ENCODE results near the gene PLAC8.

- no peak for TF ChIP-seq TAF1 (IDR thresholded peaks at IDR 0.05; ENCODE audit: borderline replicate concordance, insufficient read depth, low read length)
- no peak for TF ChIP-seq POLR2AphosphoS5 (IDR thresholded peaks at IDR 0.05; ENCODE audit: low read depth, low read length)
- no peak for TF ChIP-seq SIN3A (IDR thresholded peaks at IDR 0.05; ENCODE audit: borderline replicate concordance, insufficient read depth, low read length)
- TF ChIP-seq, protein P1, sequence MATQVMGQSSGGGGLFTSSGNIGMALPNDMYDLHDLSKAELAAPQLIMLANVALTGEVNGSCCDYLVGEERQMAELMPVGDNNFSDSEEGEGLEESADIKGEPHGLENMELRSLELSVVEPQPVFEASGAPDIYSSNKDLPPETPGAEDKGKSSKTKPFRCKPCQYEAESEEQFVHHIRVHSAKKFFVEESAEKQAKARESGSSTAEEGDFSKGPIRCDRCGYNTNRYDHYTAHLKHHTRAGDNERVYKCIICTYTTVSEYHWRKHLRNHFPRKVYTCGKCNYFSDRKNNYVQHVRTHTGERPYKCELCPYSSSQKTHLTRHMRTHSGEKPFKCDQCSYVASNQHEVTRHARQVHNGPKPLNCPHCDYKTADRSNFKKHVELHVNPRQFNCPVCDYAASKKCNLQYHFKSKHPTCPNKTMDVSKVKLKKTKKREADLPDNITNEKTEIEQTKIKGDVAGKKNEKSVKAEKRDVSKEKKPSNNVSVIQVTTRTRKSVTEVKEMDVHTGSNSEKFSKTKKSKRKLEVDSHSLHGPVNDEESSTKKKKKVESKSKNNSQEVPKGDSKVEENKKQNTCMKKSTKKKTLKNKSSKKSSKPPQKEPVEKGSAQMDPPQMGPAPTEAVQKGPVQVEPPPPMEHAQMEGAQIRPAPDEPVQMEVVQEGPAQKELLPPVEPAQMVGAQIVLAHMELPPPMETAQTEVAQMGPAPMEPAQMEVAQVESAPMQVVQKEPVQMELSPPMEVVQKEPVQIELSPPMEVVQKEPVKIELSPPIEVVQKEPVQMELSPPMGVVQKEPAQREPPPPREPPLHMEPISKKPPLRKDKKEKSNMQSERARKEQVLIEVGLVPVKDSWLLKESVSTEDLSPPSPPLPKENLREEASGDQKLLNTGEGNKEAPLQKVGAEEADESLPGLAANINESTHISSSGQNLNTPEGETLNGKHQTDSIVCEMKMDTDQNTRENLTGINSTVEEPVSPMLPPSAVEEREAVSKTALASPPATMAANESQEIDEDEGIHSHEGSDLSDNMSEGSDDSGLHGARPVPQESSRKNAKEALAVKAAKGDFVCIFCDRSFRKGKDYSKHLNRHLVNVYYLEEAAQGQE (IDR thresholded peaks at IDR 0.05; ENCODE audit: insufficient read depth in 1 of 2, low read depth in 2 of 2, low read length in 2 of 2) = no peak
- TF ChIP-seq FOXP2 (optimal IDR thresholded peaks at IDR 0.05; ENCODE audit: borderline replicate concordance, extremely low read depth, extremely low read length, insufficient read depth) = no peak
These were observed 25.1 kb upstream of the PLAC8 start for GRCh38 chr4:83139514-83140156.

All from PFSK-1 (cell line).